Thyroid gland (tissue), 4 donors: ENCODE results near the gene WIPF2. TPM values are rescaled to one million over a fixed set of nuclear protein-coding genes. Genes with fewer than 3 reads are reported as not detected.
"Not testable (repeated sequence)": the region's sequence is repeated elsewhere in the genome, so short reads cannot be mapped to it uniquely, and the experiment has no call there.

Source experiments
- DNase-seq, 2 donors: peaks; one replicate each; pipeline ENCODE4 v3.0.0-alpha.2; 2019
- H3K27ac ChIP-seq, 3 donors: fragments of 200-600 bp; sonication (generic); 1 replicate in 2 of 3; 2 replicates in 1 of 3; pipeline ENCODE4 v1.5.1; 2016 to 2019; ENCODE audit warnings: mild to moderate bottlenecking in 1 of 3, moderate library complexity in 1 of 3
- H3K27me3 ChIP-seq: fragments of 200-600 bp; sonication (generic); one replicate; pipeline ENCODE4 v1.5.1; 2019
- H3K36me3 ChIP-seq, 2 donors: fragments of 200-600 bp; sonication (generic); one replicate each; pipeline ENCODE4 v1.5.1; 2016 to 2019
- H3K4me1 ChIP-seq, 2 donors: fragments of 200-600 bp; sonication (generic); one replicate each; pipeline ENCODE4 v1.5.1; 2017 to 2019
- H3K4me3 ChIP-seq, 3 donors: fragments of 200-600 bp; sonication (generic); replicated peaks in 1 of 3; 1 replicate in 2 of 3; 2 replicates in 1 of 3; pipeline ENCODE4 v1.5.1; 2016; ENCODE audit warnings: mild to moderate bottlenecking in 1 of 3
- H3K9me3 ChIP-seq: fragments of 200-600 bp; sonication (generic); one replicate; pipeline ENCODE4 v1.5.1; 2017
- POLR2A ChIP-seq, 2 donors: fragments of 450-650 bp; IDR thresholded peaks; one replicate each; pipeline ENCODE4 v1.6.1; 2017; ENCODE audit warnings: antibody characterized with exemption in 2 of 2, mild to moderate bottlenecking in 2 of 2, moderate library complexity in 1 of 2
- WGBS, 2 donors: methylation state at CpG; one replicate each; pipeline ENCODE4 v1.1.5; 2017; 5-methylcytosine and 5-hydroxymethylcytosine counted together
- intact Hi-C: fragments of 100-400 bp; cut with DNase I; formaldehyde crosslinking; loops from one replicate; pipeline ENCODE4 v1.15.1; 2023
- total RNA-seq, 4 donors: library from RNA; depleted of rRNA; stranded (reverse); fragments of >200 nt; gene quantifications; one replicate each; pipeline ENCODE4 v1.2.3, GENCODE V29; 2016
- TF ChIP-seq, protein P1 (sequence below), 6 experiments: fragments of 200-600 bp in 3 of 6; fragments of 450-650 bp in 3 of 6; sonication (generic) in 3 of 6; IDR thresholded peaks; one replicate each; pipeline ENCODE4 v1.5.1; 2016 to 2019; ENCODE audit warnings: antibody characterized with exemption in 6 of 6, mild to moderate bottlenecking in 2 of 6, inconsistent platforms in 1 of 6, moderate library complexity in 1 of 6

WIPF2 gene
- total RNA-seq, 4 donors from 2014 or later, result 13.2 to 14.6 (median 14.5) TPM

DNA sequence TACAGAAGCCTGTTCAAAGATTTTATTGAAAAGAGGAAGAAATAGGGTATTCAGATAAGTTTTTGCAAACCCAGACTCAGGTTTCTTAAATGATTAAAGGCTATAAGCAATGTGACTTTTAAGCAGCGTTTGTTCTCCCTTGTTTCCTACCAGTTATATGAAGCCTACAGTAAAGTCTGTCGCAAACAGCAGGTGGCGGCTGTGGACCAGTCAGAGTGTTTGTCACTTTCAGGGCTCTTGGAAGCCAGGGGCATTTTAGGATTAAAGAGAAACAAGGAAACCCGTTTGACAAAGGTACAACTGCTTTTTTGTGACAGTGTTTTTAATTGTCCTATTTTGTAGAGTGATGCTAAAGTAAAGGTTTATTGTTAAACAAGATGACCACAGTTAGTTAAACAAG, 82.2 kb downstream of the WIPF2 start:
- peaks cover 16 to 43% of the 10 kb centered on the region in 2 donors for H3K4me1 ChIP-seq
- intact Hi-C loops, result loop anchor here (10.0 kb wide), 1 partner anchor 113 kb away; the partner anchor contains the start of gene TOP2A
- 71 to 78% methylated on average over 4 of the region's 4 CpGs for WGBS, 2 donors
- no peaks in the 10 kb centered on the region for H3K9me3 ChIP-seq
- no peaks in the 10 kb centered on the region for H3K27me3 ChIP-seq
- DNase-seq, result no peak
- no peak overlapping the region for H3K27ac ChIP-seq
- H3K36me3 ChIP-seq, result no peaks in the 10 kb centered on the region
- TF ChIP-seq POLR2A (IDR thresholded peaks at IDR 0.05), result no peak
- TF ChIP-seq, protein P1, sequence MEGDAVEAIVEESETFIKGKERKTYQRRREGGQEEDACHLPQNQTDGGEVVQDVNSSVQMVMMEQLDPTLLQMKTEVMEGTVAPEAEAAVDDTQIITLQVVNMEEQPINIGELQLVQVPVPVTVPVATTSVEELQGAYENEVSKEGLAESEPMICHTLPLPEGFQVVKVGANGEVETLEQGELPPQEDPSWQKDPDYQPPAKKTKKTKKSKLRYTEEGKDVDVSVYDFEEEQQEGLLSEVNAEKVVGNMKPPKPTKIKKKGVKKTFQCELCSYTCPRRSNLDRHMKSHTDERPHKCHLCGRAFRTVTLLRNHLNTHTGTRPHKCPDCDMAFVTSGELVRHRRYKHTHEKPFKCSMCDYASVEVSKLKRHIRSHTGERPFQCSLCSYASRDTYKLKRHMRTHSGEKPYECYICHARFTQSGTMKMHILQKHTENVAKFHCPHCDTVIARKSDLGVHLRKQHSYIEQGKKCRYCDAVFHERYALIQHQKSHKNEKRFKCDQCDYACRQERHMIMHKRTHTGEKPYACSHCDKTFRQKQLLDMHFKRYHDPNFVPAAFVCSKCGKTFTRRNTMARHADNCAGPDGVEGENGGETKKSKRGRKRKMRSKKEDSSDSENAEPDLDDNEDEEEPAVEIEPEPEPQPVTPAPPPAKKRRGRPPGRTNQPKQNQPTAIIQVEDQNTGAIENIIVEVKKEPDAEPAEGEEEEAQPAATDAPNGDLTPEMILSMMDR (IDR thresholded peaks at IDR 0.05), result no peak
- H3K4me3 ChIP-seq, result no peak overlapping the region

DNA sequence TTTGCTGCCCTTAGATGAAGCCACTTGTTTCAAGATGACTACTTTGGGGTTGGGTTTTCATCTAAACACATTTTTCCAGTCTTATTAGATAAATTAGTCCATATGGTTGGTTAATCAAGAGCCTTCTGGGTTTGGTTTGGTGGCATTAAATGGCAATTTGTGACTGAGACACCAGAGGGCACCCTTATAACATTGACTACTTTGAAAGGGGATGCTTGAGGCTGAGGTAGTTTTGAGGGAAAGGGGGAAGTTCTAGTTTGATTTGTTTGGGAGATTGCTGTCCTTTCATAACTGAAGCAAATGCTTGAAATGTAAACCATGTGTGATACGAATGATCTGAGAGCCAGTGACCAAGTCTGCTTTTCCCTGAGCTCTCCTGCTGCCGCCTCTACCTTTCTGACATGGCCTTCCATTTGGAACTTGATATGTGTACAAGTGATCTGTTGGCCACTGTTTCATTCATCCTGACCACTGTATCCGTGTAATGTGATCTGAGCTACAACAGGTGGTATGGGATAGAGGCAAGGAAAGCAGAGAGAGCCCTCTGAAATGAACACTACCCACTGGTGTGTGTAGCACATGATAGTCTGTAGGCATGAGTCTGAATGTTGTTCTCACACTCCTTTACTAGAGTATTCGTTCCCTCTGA, 84.0 kb downstream of the WIPF2 start:
- H3K4me1 ChIP-seq, result peaks cover 21 to 49% of the 10 kb centered on the region in 2 donors
- no peak overlapping the region for H3K4me3 ChIP-seq
- peak overlapping the region in 2 of 3 donors; percentile 32 to 57 for H3K27ac ChIP-seq
- intact Hi-C loops, result loop anchor here (2.0 to 10.0 kb wide), 2 partner anchors 52 to 112 kb away; partner anchors contain the start of gene TOP2A
- peak in 1 of 2 donors; percentile 44 for DNase-seq
- WGBS, 2 donors, result 31 to 35% methylated on average over 4 of the region's 4 CpGs
- no peaks in the 10 kb centered on the region for H3K36me3 ChIP-seq
- no peaks in the 10 kb centered on the region for H3K9me3 ChIP-seq
- H3K27me3 ChIP-seq, result no peaks in the 10 kb centered on the region
- TF ChIP-seq, protein P1 (IDR thresholded peaks at IDR 0.05), result peak in 5 of 6 experiments; percentile 18 to 96 (median 86)
- TF ChIP-seq POLR2A (IDR thresholded peaks at IDR 0.05), result no peak

DNA sequence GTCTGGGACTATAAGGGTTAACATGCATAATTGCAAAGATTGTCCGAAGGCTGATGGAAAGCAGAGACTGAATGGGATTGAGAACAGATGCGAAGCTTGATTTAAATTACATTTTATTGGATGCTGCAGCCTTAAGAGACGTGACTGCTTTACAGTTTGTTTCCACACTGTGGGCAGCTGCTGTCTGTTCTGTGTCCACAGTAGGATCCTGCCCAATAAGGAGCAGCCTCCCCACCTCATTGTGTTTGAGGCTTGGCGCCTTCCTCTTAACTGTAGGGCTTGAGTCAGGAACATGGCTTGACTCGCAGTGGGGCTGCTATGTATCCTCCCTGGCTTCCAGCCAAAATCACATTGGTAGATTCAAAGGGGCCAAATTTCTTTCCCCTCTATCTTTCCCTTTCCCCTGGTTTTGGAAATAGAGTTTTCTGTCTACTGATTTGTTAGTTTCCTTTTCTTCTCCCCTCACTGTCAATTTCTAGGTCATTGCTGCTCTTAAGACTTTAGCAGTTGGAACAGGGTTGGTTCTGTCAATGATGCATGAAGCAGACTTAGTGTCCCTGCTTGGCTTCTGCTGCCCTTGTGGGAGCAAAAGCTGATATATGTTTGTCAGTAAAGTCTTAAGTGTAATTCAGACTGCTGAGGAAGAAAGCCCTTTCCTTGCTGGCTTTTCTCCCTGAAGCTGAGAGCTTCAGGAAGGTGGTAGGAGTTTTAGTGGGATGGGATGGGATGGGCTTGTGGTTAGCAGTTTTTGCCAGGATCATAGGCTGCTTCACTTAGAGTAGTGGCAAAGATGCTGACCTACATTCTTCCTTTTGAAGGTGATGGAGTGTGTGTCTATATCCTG, 84.8 kb downstream of the WIPF2 start:
- intact Hi-C loops, result loop anchor here (2.0 to 10.0 kb wide), 2 partner anchors 51 to 111 kb away; partner anchors contain the start of gene TOP2A
- WGBS, 2 donors, result 49 to 50% methylated on average over 5 of the region's 5 CpGs
- Histone ChIP-seq H3K9me3 (no peaks in the 10 kb centered on the region), H3K36me3 (no peaks in the 10 kb centered on the region), H3K4me3 (no peak overlapping the region), H3K4me1 (peaks cover 19 to 52% of the 10 kb centered on the region in 2 donors), H3K27ac (peak overlapping the region; percentile 32 to 57 (median 40)), H3K27me3 (no peaks in the 10 kb centered on the region)
- peak in 1 of 2 donors; percentile 43 for DNase-seq
- TF ChIP-seq POLR2A (IDR thresholded peaks at IDR 0.05), result no peak
- TF ChIP-seq, protein P1 (IDR thresholded peaks at IDR 0.05), result no peak

DNA sequence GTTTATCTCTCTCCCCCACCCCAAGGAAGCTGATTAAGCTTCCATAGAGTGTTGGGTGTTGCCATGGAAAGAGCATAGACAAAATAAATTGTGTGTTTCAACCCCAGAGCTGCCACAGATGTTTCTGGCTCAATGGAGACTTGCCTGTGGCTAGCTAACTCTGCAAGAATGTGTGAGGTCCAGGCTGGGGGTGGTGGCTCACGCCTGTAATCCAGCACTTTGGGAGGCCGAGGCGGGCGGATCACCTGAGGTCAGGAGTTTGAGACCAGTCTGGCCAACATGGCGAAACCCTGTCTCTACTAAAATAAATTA, 85.4 kb downstream of the WIPF2 start:
- DNase-seq, result not testable (repeated sequence)
- peak overlapping the region; percentile 32 to 57 (median 40) for H3K27ac ChIP-seq

DNA sequence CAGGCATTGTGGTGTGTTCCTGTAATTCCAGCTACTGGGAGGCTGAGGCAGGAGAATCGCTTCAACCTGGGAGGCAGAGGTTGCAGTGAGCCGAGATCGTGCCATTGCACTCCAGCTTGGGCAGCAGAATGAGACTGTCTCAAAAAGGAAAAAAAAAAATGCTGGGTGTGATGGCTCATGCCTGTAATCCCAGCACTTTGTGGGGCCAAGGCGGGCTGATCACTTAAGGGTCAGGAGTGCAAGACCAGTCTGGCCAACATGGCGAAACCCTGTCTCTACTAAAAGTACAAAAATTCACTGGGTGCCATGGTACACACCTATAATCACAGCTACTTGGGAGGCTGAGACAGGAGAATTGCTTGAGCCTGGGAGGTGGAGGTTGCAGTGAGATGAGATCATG, 85.8 kb downstream of the WIPF2 start:
- H3K9me3 ChIP-seq, H3K36me3 ChIP-seq, H3K4me3 ChIP-seq, H3K27me3 ChIP-seq, DNase-seq: not testable (repeated sequence)
- H3K27ac ChIP-seq, result peak overlapping the region; percentile 32 to 57 (median 40)
- intact Hi-C loops, result loop anchor here (10.0 kb wide), 1 partner anchor 110 kb away; the partner anchor contains the start of gene TOP2A
- 94 to 95% methylated on average over 5 of the region's 5 CpGs for WGBS, 2 donors
- H3K4me1 ChIP-seq, result peaks cover 27 to 61% of the 10 kb centered on the region in 2 donors

More for the DNA sequence above, 85.4 kb downstream of the WIPF2 start:
- H3K4me3 ChIP-seq, H3K27me3 ChIP-seq, H3K9me3 ChIP-seq, H3K36me3 ChIP-seq: not testable (repeated sequence)
- peaks cover 23 to 58% of the 10 kb centered on the region in 2 donors for H3K4me1 ChIP-seq
- WGBS, 2 donors, result 77 to 92% methylated on average over 5 of the region's 5 CpGs
- intact Hi-C loops, result loop anchor here (10.0 kb wide), 1 partner anchor 110 kb away; the partner anchor contains the start of gene TOP2A
